ENCODE measurements around the gene EP300.
A peak's percentile ranks its signal among the peaks of the same experiment; 100 is the strongest.
"Not testable (repeated sequence)": the region's sequence is repeated elsewhere in the genome, so short reads cannot be mapped to it uniquely, and the experiment has no call there.

EP300 gene

DNA sequence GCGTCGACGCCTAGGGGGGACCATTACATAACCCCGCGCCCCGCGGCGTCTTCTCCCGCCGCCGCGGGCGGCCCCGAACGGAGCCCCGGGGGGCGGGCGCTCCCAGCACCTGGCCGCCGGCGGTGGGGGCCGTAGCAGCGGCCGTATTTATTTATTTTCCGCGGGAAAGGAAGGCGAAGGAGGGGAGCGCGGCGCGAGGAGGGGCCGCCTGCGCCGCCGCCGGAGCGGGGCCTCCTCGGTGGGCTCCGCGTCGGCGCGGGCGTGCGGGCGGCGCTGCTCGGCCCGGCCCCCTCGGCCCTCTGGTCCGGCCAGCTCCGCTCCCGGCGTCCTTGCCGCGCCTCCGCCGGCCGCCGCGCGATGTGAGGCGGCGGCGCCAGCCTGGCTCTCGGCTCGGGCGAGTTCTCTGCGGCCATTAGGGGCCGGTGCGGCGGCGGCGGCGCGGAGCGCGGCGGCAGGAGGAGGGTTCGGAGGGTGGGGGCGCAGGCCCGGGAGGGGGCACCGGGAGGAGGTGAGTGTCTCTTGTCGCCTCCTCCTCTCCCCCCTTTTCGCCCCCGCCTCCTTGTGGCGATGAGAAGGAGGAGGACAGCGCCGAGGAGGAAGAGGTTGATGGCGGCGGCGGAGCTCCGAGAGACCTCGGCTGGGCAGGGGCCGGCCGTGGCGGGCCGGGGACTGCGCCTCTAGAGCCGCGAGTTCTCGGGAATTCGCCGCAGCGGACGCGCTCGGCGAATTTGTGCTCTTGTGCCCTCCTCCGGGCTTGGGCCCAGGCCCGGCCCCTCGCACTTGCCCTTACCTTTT, at the start of gene EP300:
Gene EP300, plus strand, starts transcription at position 570 of the 795 bp plus-strand sequence. CDS start 413 bp downstream, outside the sequence.
- DNase-seq: peak; percentile 88

- DNase-seq: no peak
Measured at GRCh38 chr22:41043722-41044121, 48.7 kb upstream of the EP300 start.

GRCh38 chr22:41045575-41045974, 46.8 kb upstream of the EP300 start:
- not testable (repeated sequence) for DNase-seq

GRCh38 chr22:41047801-41048211, 44.6 kb upstream of the EP300 start:
- no peak for DNase-seq

GRCh38 chr22:41048345-41048744, 44.0 kb upstream of the EP300 start:
- not testable (repeated sequence) for DNase-seq

DNA sequence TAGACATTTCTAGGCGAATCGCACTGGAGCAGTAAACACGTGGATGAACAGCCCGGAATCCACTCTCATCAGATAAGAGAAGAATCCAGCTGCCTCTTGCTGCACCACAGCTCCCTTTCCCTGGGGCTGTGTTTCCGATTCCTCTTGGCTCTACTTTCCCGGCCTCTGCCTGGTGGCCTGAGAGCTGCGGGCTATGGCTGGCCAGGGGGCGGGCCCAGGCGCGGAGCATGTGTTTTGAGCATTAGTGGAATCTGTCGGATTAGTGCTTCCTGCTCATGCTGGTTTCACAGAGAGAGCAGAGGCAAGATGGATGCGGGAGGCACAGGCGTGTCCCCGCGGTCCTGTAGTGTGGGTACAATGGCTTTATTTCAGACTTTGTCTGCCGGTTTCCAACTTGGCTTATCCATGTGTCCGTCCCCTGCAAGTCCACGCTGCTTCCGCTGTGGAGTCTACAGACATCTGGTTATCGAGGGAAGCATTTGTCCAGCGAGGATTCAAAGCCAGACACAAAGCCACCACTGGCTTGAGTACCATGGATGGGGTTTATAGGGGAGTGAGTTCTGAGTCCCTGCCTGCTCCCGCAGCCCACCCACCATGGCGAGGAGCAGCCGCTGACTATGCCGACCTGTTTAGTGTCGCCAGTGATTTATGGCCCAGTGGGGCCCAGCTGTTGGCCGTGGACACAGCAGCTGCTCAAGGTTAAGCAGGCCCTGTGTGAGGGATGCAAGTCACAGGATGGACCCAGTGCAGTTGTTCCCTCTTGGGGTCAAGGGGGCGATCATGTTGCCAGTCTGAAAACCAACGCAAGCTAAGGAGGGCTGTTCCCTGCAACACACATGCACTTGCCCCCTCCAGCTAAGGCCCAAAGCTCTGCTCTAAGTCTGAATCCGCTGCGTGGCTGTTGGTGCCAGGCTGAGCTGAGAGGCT, 43.3 kb upstream of the EP300 start:
- DNase-seq: no peak

DNA sequence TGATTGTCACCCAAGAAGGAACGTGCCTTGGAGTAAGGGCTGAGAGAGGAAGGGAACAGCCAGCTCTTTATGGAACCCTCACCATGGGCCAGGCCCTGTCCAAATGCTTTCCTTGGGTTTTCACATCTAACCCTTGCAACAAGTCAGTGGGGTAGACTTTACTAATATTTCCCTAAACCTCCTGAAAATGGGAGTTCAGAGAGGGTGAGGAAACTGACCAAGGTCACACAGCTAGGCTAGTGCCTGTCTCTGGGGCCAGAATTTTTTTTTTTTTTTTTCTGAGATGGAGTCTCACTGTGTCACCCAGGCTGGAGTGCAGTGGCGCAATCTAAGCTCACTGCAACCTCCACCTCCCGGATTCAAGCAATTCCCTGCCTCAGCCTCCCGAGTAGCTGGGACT, 42.6 kb upstream of the EP300 start:
- not testable (repeated sequence) for DNase-seq

- no peak for DNase-seq
Measured at GRCh38 chr22:41050883-41051282, 41.5 kb upstream of the EP300 start.

DNA sequence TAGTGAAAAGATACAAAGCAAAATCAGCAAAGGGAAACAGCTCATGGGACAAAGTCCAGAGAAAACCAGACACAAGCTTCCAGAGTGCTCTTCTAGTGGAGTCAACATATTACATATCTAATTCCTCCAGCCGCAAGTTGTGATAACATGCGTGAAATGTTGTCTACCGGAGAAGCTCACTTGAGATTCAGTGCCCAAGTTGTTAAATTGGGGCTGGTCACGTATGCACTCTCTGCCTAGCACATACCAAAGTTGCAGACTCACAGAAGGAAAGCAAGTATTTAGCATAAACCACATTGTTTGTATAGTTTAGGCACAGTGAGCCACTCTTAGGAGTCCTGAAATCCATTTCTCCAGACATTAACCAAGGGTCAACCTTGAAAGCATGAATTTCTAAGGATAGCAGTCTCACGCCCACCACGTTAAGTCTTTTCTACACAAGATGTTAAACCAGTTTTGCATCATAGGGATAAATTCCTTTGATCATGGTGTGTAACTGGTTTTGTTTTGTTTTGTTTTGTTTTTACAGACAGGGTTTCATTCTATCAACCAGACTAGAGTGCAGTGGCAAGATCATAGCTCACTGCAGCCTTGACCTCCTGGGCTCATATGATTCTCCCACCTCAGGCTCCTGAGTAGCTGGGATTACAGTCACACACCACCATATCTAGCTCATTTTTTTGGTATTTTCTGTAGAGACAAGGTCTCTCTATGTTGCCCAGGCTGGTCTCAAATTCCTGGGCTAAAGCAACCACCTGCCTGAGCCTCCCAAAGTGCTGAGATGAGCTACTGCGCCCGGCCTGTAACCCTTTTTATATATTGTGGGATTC, 39.5 kb upstream of the EP300 start:
- DNase-seq: no peak

DNA sequence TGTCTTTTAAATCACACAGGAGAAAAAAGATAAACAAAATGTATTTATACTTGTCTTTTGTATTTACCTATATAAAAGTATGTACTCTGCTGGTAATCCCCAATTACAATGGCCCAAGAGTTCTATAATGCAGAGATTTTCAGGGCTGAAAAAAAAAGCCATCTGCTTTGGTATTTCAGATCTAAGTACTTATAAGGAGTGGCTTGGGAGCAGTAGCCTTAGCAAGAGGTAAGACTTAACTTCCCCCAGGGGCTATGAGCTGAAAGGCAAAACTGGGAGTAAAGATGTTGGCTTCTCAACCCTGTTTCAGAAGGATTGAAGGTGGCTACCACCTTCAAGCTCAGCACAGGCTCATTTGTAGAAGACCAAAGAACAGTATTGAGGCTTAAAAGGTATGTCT, 35.3 kb upstream of the EP300 start:
- no peak for DNase-seq

DNA sequence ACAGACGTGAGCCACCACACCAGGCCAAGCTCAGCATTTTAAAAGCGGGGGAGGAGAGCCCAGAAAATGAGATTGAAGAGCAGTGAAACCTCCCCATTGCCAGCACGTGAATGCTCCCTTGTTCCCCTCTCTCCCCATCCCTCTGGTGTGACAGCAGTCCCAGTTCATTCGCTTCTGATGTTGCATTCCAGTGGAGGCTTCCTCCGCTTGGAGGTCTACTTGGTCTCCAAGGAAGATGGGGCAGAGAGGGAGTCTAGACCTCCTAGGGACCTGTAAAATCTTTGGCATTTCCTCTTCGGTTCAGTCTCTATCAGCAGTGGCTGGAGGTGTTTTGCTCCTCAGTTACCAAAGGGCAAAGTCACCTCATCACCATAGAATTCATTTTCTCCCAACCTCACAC, 30.2 kb upstream of the EP300 start:
- no peak for DNase-seq

DNA sequence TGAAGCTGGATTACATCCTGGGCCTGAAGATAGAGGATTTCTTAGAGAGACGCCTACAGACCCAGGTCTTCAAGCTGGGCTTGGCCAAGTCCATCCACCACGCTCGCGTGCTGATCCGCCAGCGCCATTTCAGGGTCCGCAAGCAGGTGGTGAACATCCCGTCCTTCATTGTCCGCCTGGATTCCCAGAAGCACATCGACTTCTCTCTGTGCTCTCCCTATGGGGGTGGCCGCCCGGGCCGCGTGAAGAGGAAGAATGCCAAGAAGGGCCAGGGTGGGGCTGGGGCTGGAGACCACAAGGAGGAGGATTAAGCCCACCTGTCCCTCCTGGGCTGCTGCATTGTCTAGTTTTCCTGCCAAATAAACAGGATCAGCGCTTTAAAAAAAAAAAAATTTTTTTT, 28.1 kb upstream of the EP300 start:
- DNase-seq: not testable (repeated sequence)

GRCh38 chr22:41066341-41066740, 26.1 kb upstream of the EP300 start:
- DNase-seq: not testable (repeated sequence)

- not testable (repeated sequence) for DNase-seq
Measured at GRCh38 chr22:41067968-41068367, 24.4 kb upstream of the EP300 start.

GRCh38 chr22:41070665-41071331, 21.6 kb upstream of the EP300 start:
- no peak for DNase-seq

GRCh38 chr22:41074061-41074460, 18.3 kb upstream of the EP300 start:
- DNase-seq: no peak

DNA sequence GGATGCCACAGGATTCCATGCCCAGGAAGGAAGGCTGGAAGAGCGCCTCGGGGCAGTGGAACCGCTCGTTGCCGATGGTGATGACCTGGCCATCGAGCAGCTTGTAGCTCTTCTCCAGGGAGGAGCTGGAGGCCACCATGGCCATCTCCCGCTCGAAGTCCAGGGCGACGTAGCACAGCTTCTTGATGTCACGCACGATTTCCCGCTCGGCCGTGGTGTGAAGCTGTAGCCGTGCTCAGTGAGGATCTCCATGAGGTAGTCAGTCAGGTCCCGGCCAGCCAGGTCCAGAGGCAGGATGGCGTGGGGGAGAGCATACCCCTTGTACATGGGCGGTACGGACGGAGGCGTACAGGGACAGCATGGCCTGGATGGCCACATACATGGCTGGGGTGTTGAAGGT, 17.9 kb upstream of the EP300 start:
- DNase-seq: no peak

GRCh38 chr22:41074941-41075710, 17.3 kb upstream of the EP300 start:
- no peak for DNase-seq

GRCh38 chr22:41075946-41076345, 16.4 kb upstream of the EP300 start:
- DNase-seq: no peak

DNA sequence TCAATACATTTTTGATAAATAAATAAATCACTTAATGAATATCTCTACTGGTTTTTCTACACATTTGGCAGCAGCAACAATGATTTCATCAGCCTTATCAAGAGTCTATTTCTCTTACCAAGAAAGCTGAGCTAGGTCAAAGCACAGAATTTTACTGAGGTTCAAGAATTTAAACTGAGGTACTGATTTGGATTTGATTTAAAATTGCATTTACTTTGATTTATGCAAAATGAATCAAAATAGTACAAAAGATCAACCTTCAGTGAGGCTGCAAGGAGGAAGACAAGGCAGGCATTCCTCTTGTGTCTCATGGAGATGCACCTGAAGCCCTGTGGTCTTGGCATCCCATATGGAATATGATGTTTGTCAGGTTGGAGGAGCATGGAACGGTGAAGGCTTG, 15.5 kb upstream of the EP300 start:
- no peak for DNase-seq

GRCh38 chr22:41078931-41079330, 13.5 kb upstream of the EP300 start:
- DNase-seq: no peak

DNA sequence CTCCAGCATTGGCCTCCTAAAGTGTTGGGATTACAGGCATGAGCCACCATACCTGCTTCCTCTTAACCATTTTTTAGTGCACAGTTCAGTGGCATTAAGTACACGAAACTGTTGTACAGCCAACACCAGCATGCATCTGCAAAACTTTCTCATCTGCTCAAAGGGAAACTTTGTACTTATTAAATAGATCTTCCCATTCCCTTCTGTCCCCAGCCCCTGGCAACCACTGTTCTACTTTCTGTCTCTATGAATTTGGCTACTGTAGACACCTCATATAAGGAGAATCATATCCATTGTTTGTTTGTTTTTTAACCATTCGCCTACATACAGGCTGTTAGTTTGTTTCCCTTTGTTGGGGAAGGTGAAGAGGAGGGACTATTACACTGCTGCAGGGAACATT, 6.5 kb upstream of the EP300 start:
- no peak for DNase-seq

Data from activated CD4-positive, alpha-beta T cell treated with anti-CD3 and anti-CD28 coated beads, Interleukin-2, Interleukin-6, amounts not matched to agents 100 ng/mL and 50 ng/mL, durations not matched to agents 16 hours and 8 hours (primary cell).